ENCODE results near the gene WDPCP. TPM values are rescaled to one million over a fixed set of nuclear protein-coding genes. Genes with fewer than 3 reads are reported as not detected.

The WDPCP gene
- total RNA-seq, 2 donors from 2014 or later = 11.8 to 25.1 TPM

DNA sequence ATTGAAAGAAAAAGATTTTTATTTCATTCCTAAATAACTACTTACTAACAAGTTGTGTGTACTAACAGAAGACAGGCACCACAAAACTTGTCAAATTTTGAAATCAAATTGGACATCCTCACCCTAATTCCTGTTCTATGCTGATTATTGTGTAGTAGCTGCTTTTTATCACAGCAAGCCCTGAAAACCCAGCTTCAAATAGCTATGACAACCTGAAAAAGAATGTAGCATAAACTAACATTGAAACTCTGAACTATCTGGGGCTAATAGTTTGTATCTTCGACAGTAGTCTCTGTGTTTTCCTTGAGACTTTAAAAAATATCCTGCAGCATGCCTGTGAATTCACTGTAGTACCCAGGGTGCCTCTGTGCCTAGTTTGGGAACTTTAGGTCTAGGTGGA is 122.6 kb downstream of the WDPCP start:
- Histone ChIP-seq H3K27me3 (ENCODE audit: control insufficient read depth, insufficient read depth, low read length, poor library complexity, severe bottlenecking) (no peaks in the 10 kb centered on the region), H3K27ac (ENCODE audit: low read depth, low read length) (no peak overlapping the region), H3K36me3 (ENCODE audit: control insufficient read depth, insufficient read depth, low read length) (no peaks in the 10 kb centered on the region), H3K4me1 (ENCODE audit: control insufficient read depth, insufficient read depth, low read length) (no peaks in the 10 kb centered on the region), H3K9me3 (ENCODE audit: control insufficient read depth, low read length) (peaks cover 11% of the 10 kb centered on the region), H3K4me3 (ENCODE audit: low read length) (no peak overlapping the region), H3K9ac (ENCODE audit: extremely low read depth, low read length, poor library complexity, severe bottlenecking) (no peak overlapping the region)
- DNase-seq = no peak
- WGBS, 2 experiments (ENCODE audit: insufficient coverage in 1 of 2, insufficient read length in 1 of 2) = 88% methylated on average over 1 of the region's 1 CpG; no CpG with 5 or more reads in 1 of the 2 experiments
- H3K4me3 Mint-ChIP-seq = no peak overlapping the region
- H3K9me3 Mint-ChIP-seq = peaks cover 17% of the 10 kb centered on the region
- H3K27ac Mint-ChIP-seq = no peak overlapping the region
- no peaks in the 10 kb centered on the region for H3K4me1 Mint-ChIP-seq
- H3K36me3 Mint-ChIP-seq (ENCODE audit: low read depth) = peaks cover 17% of the 10 kb centered on the region
- H3K27me3 Mint-ChIP-seq (ENCODE audit: insufficient read depth) = no peaks in the 10 kb centered on the region
- TF ChIP-seq, protein P1, sequence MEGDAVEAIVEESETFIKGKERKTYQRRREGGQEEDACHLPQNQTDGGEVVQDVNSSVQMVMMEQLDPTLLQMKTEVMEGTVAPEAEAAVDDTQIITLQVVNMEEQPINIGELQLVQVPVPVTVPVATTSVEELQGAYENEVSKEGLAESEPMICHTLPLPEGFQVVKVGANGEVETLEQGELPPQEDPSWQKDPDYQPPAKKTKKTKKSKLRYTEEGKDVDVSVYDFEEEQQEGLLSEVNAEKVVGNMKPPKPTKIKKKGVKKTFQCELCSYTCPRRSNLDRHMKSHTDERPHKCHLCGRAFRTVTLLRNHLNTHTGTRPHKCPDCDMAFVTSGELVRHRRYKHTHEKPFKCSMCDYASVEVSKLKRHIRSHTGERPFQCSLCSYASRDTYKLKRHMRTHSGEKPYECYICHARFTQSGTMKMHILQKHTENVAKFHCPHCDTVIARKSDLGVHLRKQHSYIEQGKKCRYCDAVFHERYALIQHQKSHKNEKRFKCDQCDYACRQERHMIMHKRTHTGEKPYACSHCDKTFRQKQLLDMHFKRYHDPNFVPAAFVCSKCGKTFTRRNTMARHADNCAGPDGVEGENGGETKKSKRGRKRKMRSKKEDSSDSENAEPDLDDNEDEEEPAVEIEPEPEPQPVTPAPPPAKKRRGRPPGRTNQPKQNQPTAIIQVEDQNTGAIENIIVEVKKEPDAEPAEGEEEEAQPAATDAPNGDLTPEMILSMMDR (conservative IDR thresholded peaks at IDR 0.05) = no peak

- TF ChIP-seq, protein P1 (conservative IDR thresholded peaks at IDR 0.05) = no peak
- no peak for DNase-seq
- no peak overlapping the region for H3K4me3 Mint-ChIP-seq
- no peak overlapping the region for H3K27ac Mint-ChIP-seq
- no peaks in the 10 kb centered on the region for H3K36me3 ChIP-seq (ENCODE audit: control insufficient read depth, insufficient read depth, low read length)
- H3K4me1 Mint-ChIP-seq = no peaks in the 10 kb centered on the region
- peaks cover 16% of the 10 kb centered on the region for H3K9me3 Mint-ChIP-seq
- no peaks in the 10 kb centered on the region for H3K4me1 ChIP-seq (ENCODE audit: control insufficient read depth, insufficient read depth, low read length)
- peaks cover 16% of the 10 kb centered on the region for H3K9me3 ChIP-seq (ENCODE audit: control insufficient read depth, low read length)
- H3K4me3 ChIP-seq (ENCODE audit: low read length) = no peak overlapping the region
- H3K27ac ChIP-seq (ENCODE audit: low read depth, low read length) = no peak overlapping the region
- peaks cover 18% of the 10 kb centered on the region for H3K36me3 Mint-ChIP-seq (ENCODE audit: low read depth)
- no peaks in the 10 kb centered on the region for H3K27me3 Mint-ChIP-seq (ENCODE audit: insufficient read depth)
- H3K27me3 ChIP-seq (ENCODE audit: control insufficient read depth, insufficient read depth, low read length, poor library complexity, severe bottlenecking) = no peaks in the 10 kb centered on the region
- no peak overlapping the region for H3K9ac ChIP-seq (ENCODE audit: extremely low read depth, low read length, poor library complexity, severe bottlenecking)
Measured at GRCh38 chr2:63463142-63463541, 125.1 kb downstream of the WDPCP start.

DNA sequence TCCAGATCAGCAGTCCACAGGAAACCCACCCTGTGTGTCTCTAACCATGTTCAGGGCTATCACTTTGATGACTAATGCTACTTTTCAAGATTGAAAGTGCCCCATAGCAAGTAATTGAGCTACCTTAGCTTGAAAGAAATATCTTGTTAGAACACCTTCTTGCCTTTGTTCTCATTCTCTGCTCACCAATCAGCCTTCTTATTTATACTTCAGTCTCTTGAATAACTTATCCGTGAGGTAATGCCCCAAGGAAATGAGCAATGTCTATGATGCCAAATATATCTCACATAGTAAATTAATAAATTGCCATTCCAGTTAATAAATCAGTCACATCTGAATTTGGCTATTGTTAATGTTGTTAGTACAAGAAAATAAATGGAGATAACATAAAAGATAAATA is 141.6 kb downstream of the WDPCP start:
- TF ChIP-seq, protein P1 (conservative IDR thresholded peaks at IDR 0.05) = no peak

More for the DNA sequence above, 141.6 kb downstream of the WDPCP start:
- Mint-ChIP-seq H3K4me3 (no peak overlapping the region), H3K9me3 (no peaks in the 10 kb centered on the region), H3K36me3 (ENCODE audit: low read depth) (no peaks in the 10 kb centered on the region), H3K27me3 (ENCODE audit: insufficient read depth) (no peaks in the 10 kb centered on the region), H3K4me1 (no peaks in the 10 kb centered on the region), H3K27ac (no peak overlapping the region)
- WGBS, 2 experiments (ENCODE audit: insufficient coverage in 1 of 2, insufficient read length in 1 of 2) = 100% methylated on average over 1 of the region's 1 CpG
- H3K27me3 ChIP-seq (ENCODE audit: control insufficient read depth, insufficient read depth, low read length, poor library complexity, severe bottlenecking) = no peaks in the 10 kb centered on the region
- H3K9ac ChIP-seq (ENCODE audit: extremely low read depth, low read length, poor library complexity, severe bottlenecking) = no peak overlapping the region
- H3K27ac ChIP-seq (ENCODE audit: low read depth, low read length) = no peak overlapping the region
- DNase-seq = no peak
- H3K4me1 ChIP-seq (ENCODE audit: control insufficient read depth, insufficient read depth, low read length) = no peaks in the 10 kb centered on the region
- no peak overlapping the region for H3K4me3 ChIP-seq (ENCODE audit: low read length)
- no peaks in the 10 kb centered on the region for H3K9me3 ChIP-seq (ENCODE audit: control insufficient read depth, low read length)
- no peaks in the 10 kb centered on the region for H3K36me3 ChIP-seq (ENCODE audit: control insufficient read depth, insufficient read depth, low read length)

Measured in endodermal cell (in vitro differentiated cells).